ENCODE results near the gene NKD1.

- no peak for TF ChIP-seq BHLHE40 (IDR thresholded peaks at IDR 0.05; ENCODE audit: borderline replicate concordance)
- TF ChIP-seq ZNF384 (IDR thresholded peaks at IDR 0.05): no peak
- TF ChIP-seq FOXA1 (IDR thresholded peaks at IDR 0.05): no peak
- TF ChIP-seq FOXM1 (IDR thresholded peaks at IDR 0.05; ENCODE audit: borderline replicate concordance): no peak
- TF ChIP-seq SP1 (IDR thresholded peaks at IDR 0.05): no peak
- no peak for TF ChIP-seq L3MBTL2 (conservative IDR thresholded peaks at IDR 0.05)
- no peak for TF ChIP-seq CTBP1 (IDR thresholded peaks at IDR 0.05; ENCODE audit: borderline replicate concordance)
- TF ChIP-seq ARNT (IDR thresholded peaks at IDR 0.05): no peak
- TF ChIP-seq SUZ12 (IDR thresholded peaks at IDR 0.05): no peak
These were observed 2.1 kb upstream of the NKD1 start for GRCh38 chr16:50546125-50546524.
